AG04450 (cell line): ENCODE results near the gene TCTN2. TPM values are rescaled to one million over a fixed set of nuclear protein-coding genes. Genes with fewer than 3 reads are reported as not detected.

Source experiments
- CTCF ChIA-PET: fragments of 300-600, 350-600 bp; formaldehyde crosslinking; extraction: SDS; loops from one replicate; lab custom pipeline; 2022; ENCODE audit warnings: antibody characterized with exemption, inconsistent platforms; lab: Charles Lee
- POLR2A ChIA-PET: fragments of 350-600 bp; formaldehyde crosslinking; extraction: SDS; loops from one replicate; lab custom pipeline; 2021; ENCODE audit warnings: antibody characterized with exemption, inconsistent platforms; lab: Yijun Ruan, JAX
- DNase-seq: peaks from one replicate; pipeline ENCODE4 v3.0.0-alpha.2; 2011; ENCODE audit warnings: low read depth, low spot score
- H3K27ac ChIP-seq: one replicate; pipeline ENCODE4 v1.5.1; 2012; ENCODE audit warnings: low read depth, low read length, control low read depth
- H3K27me3 ChIP-seq: one replicate; pipeline ENCODE4 v1.6.0; 2012; ENCODE audit warnings: low read length; ENCODE audit not compliant: control insufficient read depth, insufficient read depth
- H3K4me3 ChIP-seq: 2 replicates; pipeline ENCODE4 v1.5.1; 2011; ENCODE audit warnings: mild to moderate bottlenecking, low read depth, low read length, control low read depth
- H3K9me3 ChIP-seq: 2 replicates; pipeline ENCODE4 v1.5.1; 2012; ENCODE audit warnings: low read length; ENCODE audit not compliant: control insufficient read depth, insufficient read depth
- CTCF ChIP-seq: IDR thresholded peaks from 2 replicates; pipeline ENCODE4 v1.5.1; 2011; ENCODE audit warnings: low read depth, low read length, control low read depth, inconsistent platforms
- polyA plus RNA-seq: library from polyadenylated mRNA; depleted of rRNA; stranded (reverse); fragments of >200 nt; gene quantifications from 2 replicates; pipeline ENCODE4 v1.2.3, GENCODE V29; 2011

The TCTN2 gene
- polyA plus RNA-seq, 1 experiment = 9.1 TPM

GRCh38 chr12:123655420-123655819 lies 15.5 kb upstream of the TCTN2 start:
- H3K9me3 ChIP-seq = no peaks in the 10 kb centered on the region
- ChIA-PET CTCF (no interaction called here), POLR2A (no interaction called here)
- H3K27me3 ChIP-seq = no peaks in the 10 kb centered on the region
- no peak for DNase-seq
- no peak overlapping the region for H3K4me3 ChIP-seq
- TF ChIP-seq CTCF = no peak
- no peak overlapping the region for H3K27ac ChIP-seq

- POLR2A ChIA-PET = no interaction called here
- H3K4me3 ChIP-seq = no peak overlapping the region
- TF ChIP-seq CTCF = no peak
- DNase-seq = no peak
- no peaks in the 10 kb centered on the region for H3K9me3 ChIP-seq
- no peaks in the 10 kb centered on the region for H3K27me3 ChIP-seq
- no peak overlapping the region for H3K27ac ChIP-seq
- CTCF ChIA-PET = no interaction called here
Observed at GRCh38 chr12:123656392-123656791, 14.5 kb upstream of the TCTN2 start.

GRCh38 chr12:123657211-123657610 lies 13.7 kb upstream of the TCTN2 start:
- no peak overlapping the region for H3K27ac ChIP-seq
- ChIA-PET CTCF (no interaction called here), POLR2A (no interaction called here)
- H3K9me3 ChIP-seq = no peaks in the 10 kb centered on the region
- no peaks in the 10 kb centered on the region for H3K27me3 ChIP-seq
- no peak for DNase-seq
- TF ChIP-seq CTCF = no peak
- H3K4me3 ChIP-seq = no peak overlapping the region

- no peaks in the 10 kb centered on the region for H3K27me3 ChIP-seq
- DNase-seq = peak; percentile 34
- no peak overlapping the region for H3K4me3 ChIP-seq
- ChIA-PET CTCF (interaction anchor here (1.5 kb wide), 1 partner anchor 324 kb away, joined by 6 read pairs; no protein-coding TSS in a partner anchor), POLR2A (interaction anchor here (0.6 to 1.9 kb wide), 2 partner anchors 52 to 1045 kb away, joined by 6 to 7 read pairs; partner anchors contain the start of gene ATP6V0A2)
- H3K9me3 ChIP-seq = no peaks in the 10 kb centered on the region
- peak overlapping the region; percentile 52 for H3K27ac ChIP-seq
- TF ChIP-seq CTCF = no peak
Observed at GRCh38 chr12:123659996-123660727, 10.8 kb upstream of the TCTN2 start.

- POLR2A ChIA-PET = no interaction called here
- H3K9me3 ChIP-seq = peaks cover 3% of the 10 kb centered on the region; the same call in 1 of the 2 replicates
- no peak overlapping the region for H3K27ac ChIP-seq
- no peak overlapping the region for H3K4me3 ChIP-seq
- H3K27me3 ChIP-seq = no peaks in the 10 kb centered on the region
- CTCF ChIA-PET = no interaction called here
- DNase-seq = no peak
- no peak for TF ChIP-seq CTCF
Observed at GRCh38 chr12:123667771-123668170, 3.1 kb upstream of the TCTN2 start.
